ENCODE measurements around the gene SPAG5.

Gene SPAG5

DNA sequence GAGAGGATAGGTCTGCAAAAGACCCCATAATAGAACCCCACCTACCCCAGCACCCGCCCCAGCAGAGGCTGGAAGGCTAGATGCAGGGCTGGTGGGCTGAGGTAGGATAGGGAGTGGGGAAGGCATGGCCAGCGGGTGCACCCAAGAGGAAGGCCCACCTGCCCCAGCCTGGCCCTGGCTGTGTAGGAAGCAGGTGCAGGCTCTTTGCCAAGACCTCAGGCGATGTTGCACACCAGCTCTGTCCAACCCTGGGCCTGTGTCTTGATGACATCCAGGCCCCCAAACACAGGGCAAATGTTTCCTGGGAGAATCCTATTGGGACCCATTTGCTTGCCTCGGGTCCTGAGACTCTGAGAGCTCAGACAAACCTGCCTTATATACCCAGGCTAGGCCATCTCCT is 58.6 kb downstream of the SPAG5 start:
- POLR2A ChIA-PET = no interaction called here
- no peak overlapping the region for H3K4me3 ChIP-seq (ENCODE audit: control insufficient read depth in 1 of 7, extremely low read depth in 1 of 7, insufficient read depth in 4 of 7, low read depth in 2 of 7, low read length in 6 of 7)
- no peaks in the 10 kb centered on the region for H3K4me1 ChIP-seq (ENCODE audit: control extremely low read depth in 1 of 4, control insufficient read depth in 4 of 4, insufficient read depth in 4 of 4, low read length in 3 of 4)

DNA sequence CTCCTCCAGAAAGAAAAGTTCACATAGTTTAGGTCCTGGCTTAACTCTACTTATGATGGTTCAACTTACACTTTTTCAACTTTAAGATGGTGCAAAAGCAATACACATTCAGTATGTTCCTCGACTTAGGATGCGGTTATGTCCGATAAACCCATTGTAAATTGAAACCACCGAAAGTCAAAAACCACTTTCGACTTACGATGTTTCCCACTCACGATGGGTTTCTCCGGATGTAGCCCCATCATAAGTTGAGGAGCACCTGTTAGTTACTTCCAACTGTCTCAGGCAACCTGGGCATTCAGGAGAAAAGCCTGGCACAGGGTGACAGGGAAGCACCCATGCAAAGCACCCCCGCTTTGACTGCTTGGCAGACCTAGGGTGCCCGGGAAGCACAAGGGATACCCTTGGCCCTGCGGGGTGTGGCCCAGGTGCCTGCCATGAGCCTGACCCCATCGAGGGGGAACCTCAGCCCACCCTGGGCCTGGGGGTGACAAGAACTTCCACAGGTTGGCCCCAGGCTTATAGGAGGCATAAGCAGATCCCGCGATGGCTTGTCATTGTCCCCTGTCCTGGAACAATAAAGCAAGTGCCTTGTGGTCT is 60.4 kb downstream of the SPAG5 start:
- H3K27ac ChIP-seq (ENCODE audit: insufficient read depth in 1 of 2, low read depth in 1 of 2, low read length in 2 of 2, poor library complexity in 1 of 2, severe bottlenecking in 2 of 2) = no peak overlapping the region
- no peaks in the 10 kb centered on the region for H3K36me3 ChIP-seq (ENCODE audit: control insufficient read depth in 4 of 4, insufficient read depth in 4 of 4, low read length in 3 of 4)
- 90% methylated on average over 14 of the region's 14 CpGs for WGBS (ENCODE audit: insufficient coverage)
- H3K27me3 ChIP-seq (replicated peaks in 2 of 5; ENCODE audit: control insufficient read depth in 4 of 5, insufficient read depth in 5 of 5, low read length in 4 of 5) = no peaks in the 10 kb centered on the region
- H3K9me3 ChIP-seq (ENCODE audit: control extremely low read depth in 1 of 5, control insufficient read depth in 4 of 5, insufficient read depth in 2 of 5, low read depth in 1 of 5, low read length in 4 of 5) = no peaks in the 10 kb centered on the region
- no peak overlapping the region for H3K4me3 ChIP-seq (ENCODE audit: control insufficient read depth in 1 of 7, extremely low read depth in 1 of 7, insufficient read depth in 4 of 7, low read depth in 2 of 7, low read length in 6 of 7)
- DNase-seq = no peak
- H3K4me1 ChIP-seq (ENCODE audit: control extremely low read depth in 1 of 4, control insufficient read depth in 4 of 4, insufficient read depth in 4 of 4, low read length in 3 of 4) = no peaks in the 10 kb centered on the region
- ChIA-PET CTCF (interaction anchor here (1.1 to 19.4 kb wide), 3 partner anchors 9 to 42 kb away, joined by 7 to 260 read pairs (median 23); no protein-coding TSS in a partner anchor), POLR2A (interaction anchor here (0.7 kb wide), 1 partner anchor 29 kb away, joined by 3 read pairs; no protein-coding TSS in a partner anchor)

More for the DNA sequence above, 58.6 kb downstream of the SPAG5 start:
- Histone ChIP-seq H3K9me3 (ENCODE audit: control extremely low read depth in 1 of 5, control insufficient read depth in 4 of 5, insufficient read depth in 2 of 5, low read depth in 1 of 5, low read length in 4 of 5) (no peaks in the 10 kb centered on the region), H3K36me3 (ENCODE audit: control insufficient read depth in 4 of 4, insufficient read depth in 4 of 4, low read length in 3 of 4) (no peaks in the 10 kb centered on the region), H3K27ac (ENCODE audit: insufficient read depth in 1 of 2, low read depth in 1 of 2, low read length in 2 of 2, poor library complexity in 1 of 2, severe bottlenecking in 2 of 2) (no peak overlapping the region), H3K27me3 (replicated peaks in 2 of 5; ENCODE audit: control insufficient read depth in 4 of 5, insufficient read depth in 5 of 5, low read length in 4 of 5) (no peaks in the 10 kb centered on the region)
- CTCF ChIA-PET = interaction anchor here (0.9 to 19.4 kb wide), 9 partner anchors 9 to 54 kb away, joined by 3 to 260 read pairs (median 4); no protein-coding TSS in a partner anchor
- DNase-seq = no peak
- WGBS (ENCODE audit: insufficient coverage) = 93% methylated on average over 3 of the region's 4 CpGs

GRCh38 chr17:28537219-28537610 is 61.6 kb downstream of the SPAG5 start:
- POLR2A ChIA-PET = no interaction called here
- H3K4me1 ChIP-seq (ENCODE audit: control extremely low read depth in 1 of 4, control insufficient read depth in 4 of 4, insufficient read depth in 4 of 4, low read length in 3 of 4) = no peaks in the 10 kb centered on the region
- no peak overlapping the region for H3K27ac ChIP-seq (ENCODE audit: insufficient read depth in 1 of 2, low read depth in 1 of 2, low read length in 2 of 2, poor library complexity in 1 of 2, severe bottlenecking in 2 of 2)
- H3K4me3 ChIP-seq (ENCODE audit: control insufficient read depth in 1 of 7, extremely low read depth in 1 of 7, insufficient read depth in 4 of 7, low read depth in 2 of 7, low read length in 6 of 7) = no peak overlapping the region
- WGBS (ENCODE audit: insufficient coverage) = 95% methylated on average over 10 of the region's 12 CpGs
- DNase-seq = no peak
- H3K9me3 ChIP-seq (ENCODE audit: control extremely low read depth in 1 of 5, control insufficient read depth in 4 of 5, insufficient read depth in 2 of 5, low read depth in 1 of 5, low read length in 4 of 5) = no peaks in the 10 kb centered on the region
- H3K36me3 ChIP-seq (ENCODE audit: control insufficient read depth in 4 of 4, insufficient read depth in 4 of 4, low read length in 3 of 4) = no peaks in the 10 kb centered on the region
- H3K27me3 ChIP-seq (replicated peaks in 2 of 5; ENCODE audit: control insufficient read depth in 4 of 5, insufficient read depth in 5 of 5, low read length in 4 of 5) = no peaks in the 10 kb centered on the region
- CTCF ChIA-PET = interaction anchor here (1.1 to 19.4 kb wide), 5 partner anchors 10 to 118 kb away, joined by 3 to 260 read pairs (median 8); no protein-coding TSS in a partner anchor

DNA sequence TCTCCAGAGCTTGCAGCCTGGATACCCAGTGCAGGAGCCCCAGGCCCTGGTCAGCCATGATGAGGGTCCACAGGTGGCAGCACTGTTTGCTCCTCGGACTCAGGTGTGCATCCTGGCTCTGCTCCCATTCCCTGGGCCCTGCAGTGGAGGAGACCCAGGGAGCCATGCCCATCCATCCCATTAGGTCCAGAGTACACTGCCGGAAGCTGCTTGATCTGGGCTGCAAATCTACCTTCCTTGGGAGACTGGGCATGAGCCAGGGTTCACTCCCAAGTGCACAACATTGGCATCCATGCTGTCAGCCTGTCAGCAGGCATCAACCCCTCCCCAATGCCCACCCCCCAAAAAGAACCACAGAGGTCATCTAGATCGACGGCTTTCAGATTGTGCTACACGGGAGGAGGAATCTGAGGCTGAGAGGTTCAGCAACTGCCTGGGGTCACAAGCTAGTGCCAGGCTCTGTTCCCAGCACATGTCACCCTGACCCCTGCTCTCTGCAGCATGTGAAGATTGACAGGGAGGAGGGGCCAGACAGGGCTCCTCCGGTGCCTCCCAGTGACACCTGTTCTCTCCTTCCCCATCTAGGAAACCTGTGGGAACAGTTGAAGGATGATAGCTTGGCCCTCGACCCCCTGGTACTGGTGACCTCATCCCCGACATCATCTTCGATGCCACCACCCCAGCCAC is 62.1 kb downstream of the SPAG5 start:
- ChIA-PET POLR2A (interaction anchor here (2.1 kb wide), 1 partner anchor 17 kb away, joined by 7 read pairs; no protein-coding TSS in a partner anchor), CTCF (interaction anchor here (1.3 to 19.4 kb wide), 4 partner anchors 10 to 118 kb away, joined by 3 to 260 read pairs (median 16); no protein-coding TSS in a partner anchor)
- no peak overlapping the region for H3K27ac ChIP-seq (ENCODE audit: insufficient read depth in 1 of 2, low read depth in 1 of 2, low read length in 2 of 2, poor library complexity in 1 of 2, severe bottlenecking in 2 of 2)
- no peaks in the 10 kb centered on the region for H3K36me3 ChIP-seq (ENCODE audit: control insufficient read depth in 4 of 4, insufficient read depth in 4 of 4, low read length in 3 of 4)
- no peaks in the 10 kb centered on the region for H3K9me3 ChIP-seq (ENCODE audit: control extremely low read depth in 1 of 5, control insufficient read depth in 4 of 5, insufficient read depth in 2 of 5, low read depth in 1 of 5, low read length in 4 of 5)
- H3K27me3 ChIP-seq (replicated peaks in 2 of 5; ENCODE audit: control insufficient read depth in 4 of 5, insufficient read depth in 5 of 5, low read length in 4 of 5) = no peaks in the 10 kb centered on the region
- no peaks in the 10 kb centered on the region for H3K4me1 ChIP-seq (ENCODE audit: control extremely low read depth in 1 of 4, control insufficient read depth in 4 of 4, insufficient read depth in 4 of 4, low read length in 3 of 4)
- 97% methylated on average over 6 of the region's 9 CpGs for WGBS (ENCODE audit: insufficient coverage)
- no peak for DNase-seq
- no peak overlapping the region for H3K4me3 ChIP-seq (ENCODE audit: control insufficient read depth in 1 of 7, extremely low read depth in 1 of 7, insufficient read depth in 4 of 7, low read depth in 2 of 7, low read length in 6 of 7)

DNA sequence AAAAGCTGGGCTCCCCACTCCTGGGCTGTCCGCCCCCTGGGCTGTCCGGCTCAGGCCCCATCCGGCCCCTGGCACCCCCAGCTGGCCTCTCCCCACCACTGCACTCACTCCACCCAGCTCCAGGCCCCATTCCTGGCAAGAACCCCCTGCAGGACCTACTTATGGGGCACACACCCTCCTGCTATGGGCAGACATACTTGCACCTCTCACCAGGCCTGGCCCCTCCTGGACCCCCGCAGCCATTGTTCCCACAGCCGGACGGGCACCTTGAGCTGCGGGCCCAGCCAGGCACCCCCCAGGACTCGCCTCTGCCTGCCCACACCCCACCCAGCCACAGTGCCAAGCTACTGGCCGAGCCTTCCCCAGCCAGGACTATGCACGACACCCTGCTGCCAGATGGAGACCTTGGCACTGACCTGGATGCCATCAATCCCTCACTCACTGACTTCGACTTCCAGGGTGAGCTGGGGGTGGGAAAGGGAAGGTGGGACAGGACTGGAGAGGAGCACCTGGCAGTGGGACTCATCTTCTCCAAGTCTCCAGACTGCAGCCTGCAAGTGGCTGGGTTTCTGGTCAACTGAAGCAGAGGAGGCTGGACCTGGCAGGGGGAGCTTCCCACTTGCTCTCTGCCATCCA is 64.0 kb downstream of the SPAG5 start:
- CTCF ChIA-PET = interaction anchor here (1.1 to 19.4 kb wide), 5 partner anchors 8 to 49 kb away, joined by 3 to 260 read pairs (median 8); no protein-coding TSS in a partner anchor

GRCh38 chr17:28533091-28533807 is 65.6 kb downstream of the SPAG5 start:
- Histone ChIP-seq H3K4me1 (ENCODE audit: control extremely low read depth in 1 of 4, control insufficient read depth in 4 of 4, insufficient read depth in 4 of 4, low read length in 3 of 4) (no peaks in the 10 kb centered on the region), H3K9me3 (ENCODE audit: control extremely low read depth in 1 of 5, control insufficient read depth in 4 of 5, insufficient read depth in 2 of 5, low read depth in 1 of 5, low read length in 4 of 5) (no peaks in the 10 kb centered on the region), H3K27me3 (replicated peaks in 2 of 5; ENCODE audit: control insufficient read depth in 4 of 5, insufficient read depth in 5 of 5, low read length in 4 of 5) (no peaks in the 10 kb centered on the region), H3K27ac (ENCODE audit: insufficient read depth in 1 of 2, low read depth in 1 of 2, low read length in 2 of 2, poor library complexity in 1 of 2, severe bottlenecking in 2 of 2) (no peak overlapping the region), H3K36me3 (ENCODE audit: control insufficient read depth in 4 of 4, insufficient read depth in 4 of 4, low read length in 3 of 4) (no peaks in the 10 kb centered on the region), H3K4me3 (ENCODE audit: control insufficient read depth in 1 of 7, extremely low read depth in 1 of 7, insufficient read depth in 4 of 7, low read depth in 2 of 7, low read length in 6 of 7) (no peak overlapping the region)
- no peak for DNase-seq
- CTCF ChIA-PET = interaction anchor here (19.4 kb wide), 1 partner anchor 36 kb away, joined by 260 read pairs; no protein-coding TSS in a partner anchor
- WGBS (ENCODE audit: insufficient coverage) = 93% methylated on average over 13 of the region's 16 CpGs
- POLR2A ChIA-PET = no interaction called here

More for the DNA sequence above, 64.0 kb downstream of the SPAG5 start:
- H3K27ac ChIP-seq (ENCODE audit: insufficient read depth in 1 of 2, low read depth in 1 of 2, low read length in 2 of 2, poor library complexity in 1 of 2, severe bottlenecking in 2 of 2) = no peak overlapping the region
- DNase-seq = no peak
- no peak overlapping the region for H3K4me3 ChIP-seq (ENCODE audit: control insufficient read depth in 1 of 7, extremely low read depth in 1 of 7, insufficient read depth in 4 of 7, low read depth in 2 of 7, low read length in 6 of 7)
- no peaks in the 10 kb centered on the region for H3K36me3 ChIP-seq (ENCODE audit: control insufficient read depth in 4 of 4, insufficient read depth in 4 of 4, low read length in 3 of 4)
- no peaks in the 10 kb centered on the region for H3K9me3 ChIP-seq (ENCODE audit: control extremely low read depth in 1 of 5, control insufficient read depth in 4 of 5, insufficient read depth in 2 of 5, low read depth in 1 of 5, low read length in 4 of 5)
- POLR2A ChIA-PET = interaction anchor here (2.1 kb wide), 1 partner anchor 15 kb away, joined by 7 read pairs; no protein-coding TSS in a partner anchor
- no peaks in the 10 kb centered on the region for H3K4me1 ChIP-seq (ENCODE audit: control extremely low read depth in 1 of 4, control insufficient read depth in 4 of 4, insufficient read depth in 4 of 4, low read length in 3 of 4)
- WGBS (ENCODE audit: insufficient coverage) = 93% methylated on average over 6 of the region's 11 CpGs
- H3K27me3 ChIP-seq (replicated peaks in 2 of 5; ENCODE audit: control insufficient read depth in 4 of 5, insufficient read depth in 5 of 5, low read length in 4 of 5) = no peaks in the 10 kb centered on the region

Measured in common myeloid progenitor, CD34-positive (primary cell).